IPS-20b (cell line): ENCODE measurements around the gene HACD4.

Source experiments
- H3K27ac ChIP-seq: one replicate; pipeline ENCODE4 v1.5.1; 2013; ENCODE audit warnings: low read length
- H3K27me3 ChIP-seq: 2 replicates; pipeline ENCODE4 v1.6.1; 2013; ENCODE audit warnings: mild to moderate bottlenecking, low read length, inconsistent platforms; ENCODE audit not compliant: insufficient read depth
- H3K36me3 ChIP-seq: 2 replicates; pipeline ENCODE4 v1.6.1; 2013; ENCODE audit warnings: low read depth, mild to moderate bottlenecking, inconsistent platforms, low read length, moderate library complexity; ENCODE audit not compliant: insufficient read depth
- H3K4me1 ChIP-seq: 2 replicates; pipeline ENCODE4 v1.6.1; 2013; ENCODE audit warnings: mild to moderate bottlenecking, control low read depth, inconsistent platforms, low read length, moderate library complexity; ENCODE audit not compliant: insufficient read depth
- H3K4me3 ChIP-seq: 2 replicates; pipeline ENCODE4 v1.5.1; 2013; ENCODE audit warnings: mild to moderate bottlenecking, low read length, inconsistent platforms
- H3K9ac ChIP-seq: 2 replicates; pipeline ENCODE4 v1.6.1; 2013; ENCODE audit warnings: low read depth, mild to moderate bottlenecking, inconsistent platforms, low read length, moderate library complexity
- H3K9me3 ChIP-seq: 2 replicates; pipeline ENCODE4 v1.6.1; 2013; ENCODE audit warnings: mild to moderate bottlenecking, low read depth, low read length, inconsistent platforms; ENCODE audit not compliant: insufficient read depth

The HACD4 gene

GRCh38 chr9:21042466-21042865 is 11.0 kb upstream of the HACD4 start:
- Histone ChIP-seq H3K9me3 (no peaks in the 10 kb centered on the region; the same call in 1 of the 2 replicates), H3K4me1 (no peaks in the 10 kb centered on the region; the same call in 1 of the 2 replicates), H3K4me3 (no peak overlapping the region), H3K27ac (no peak overlapping the region), H3K9ac (no peak overlapping the region), H3K27me3 (no peaks in the 10 kb centered on the region), H3K36me3 (no peaks in the 10 kb centered on the region)

- Histone ChIP-seq H3K4me1 (no peaks in the 10 kb centered on the region; the same call in 1 of the 2 replicates), H3K27me3 (no peaks in the 10 kb centered on the region), H3K27ac (no peak overlapping the region), H3K4me3 (no peak overlapping the region), H3K9ac (no peak overlapping the region), H3K36me3 (no peaks in the 10 kb centered on the region), H3K9me3 (no peaks in the 10 kb centered on the region; the same call in 1 of the 2 replicates)
Measured at GRCh38 chr9:21039302-21039701, 7.9 kb upstream of the HACD4 start.

GRCh38 chr9:21037278-21037677 is 5.8 kb upstream of the HACD4 start:
- H3K27ac ChIP-seq = no peak overlapping the region
- no peaks in the 10 kb centered on the region for H3K36me3 ChIP-seq

GRCh38 chr9:21031808-21032183 is 356 bp upstream of the HACD4 start:
- peak overlapping the region; percentile 66; the same call in 1 of the 2 replicates for H3K9ac ChIP-seq
- H3K27ac ChIP-seq = no peak overlapping the region
- H3K27me3 ChIP-seq = peaks cover 18% of the 10 kb centered on the region; the same call in 1 of the 2 replicates
- peaks cover 5% of the 10 kb centered on the region; the same call in 1 of the 2 replicates for H3K4me1 ChIP-seq
- H3K9me3 ChIP-seq = no peaks in the 10 kb centered on the region
- no peaks in the 10 kb centered on the region for H3K36me3 ChIP-seq
- H3K4me3 ChIP-seq = peak overlapping the region; percentile 66; the same call in 1 of the 2 replicates

More at GRCh38 chr9:21037278-21037677, 5.8 kb upstream of the HACD4 start:
- no peaks in the 10 kb centered on the region; the same call in 1 of the 2 replicates for H3K4me1 ChIP-seq
- no peak overlapping the region for H3K4me3 ChIP-seq
- H3K9ac ChIP-seq = no peak overlapping the region
- no peaks in the 10 kb centered on the region; the same call in 1 of the 2 replicates for H3K9me3 ChIP-seq
- peaks cover 13% of the 10 kb centered on the region; the same call in 1 of the 2 replicates for H3K27me3 ChIP-seq

- Histone ChIP-seq H3K27ac (no peak overlapping the region), H3K4me3 (peak overlapping the region; percentile 66), H3K36me3 (no peaks in the 10 kb centered on the region), H3K4me1 (peaks cover 5% of the 10 kb centered on the region; the same call in 1 of the 2 replicates), H3K27me3 (peaks cover 18% of the 10 kb centered on the region; the same call in 1 of the 2 replicates), H3K9ac (peak overlapping the region; percentile 66; the same call in 1 of the 2 replicates), H3K9me3 (no peaks in the 10 kb centered on the region)
Measured at GRCh38 chr9:21030389-21031035, 928 bp downstream of the HACD4 start.

GRCh38 chr9:21029661-21030060 is 1.8 kb downstream of the HACD4 start:
- Histone ChIP-seq H3K27me3 (peaks cover 18% of the 10 kb centered on the region; the same call in 1 of the 2 replicates), H3K9me3 (no peaks in the 10 kb centered on the region), H3K9ac (no peak overlapping the region), H3K4me1 (peaks cover 5% of the 10 kb centered on the region; the same call in 1 of the 2 replicates), H3K36me3 (no peaks in the 10 kb centered on the region), H3K4me3 (no peak overlapping the region), H3K27ac (no peak overlapping the region)

- no peak overlapping the region for H3K4me3 ChIP-seq
- no peak overlapping the region for H3K27ac ChIP-seq
- H3K9me3 ChIP-seq = no peaks in the 10 kb centered on the region
- H3K9ac ChIP-seq = no peak overlapping the region
- H3K36me3 ChIP-seq = no peaks in the 10 kb centered on the region
- peaks cover 17% of the 10 kb centered on the region; the same call in 1 of the 2 replicates for H3K27me3 ChIP-seq
- H3K4me1 ChIP-seq = peaks cover 5% of the 10 kb centered on the region; the same call in 1 of the 2 replicates
Measured at GRCh38 chr9:21028466-21028865, 3.0 kb downstream of the HACD4 start.

GRCh38 chr9:21027295-21027694 is 4.1 kb downstream of the HACD4 start:
- Histone ChIP-seq H3K27me3 (peaks cover 6% of the 10 kb centered on the region; the same call in 1 of the 2 replicates), H3K36me3 (no peaks in the 10 kb centered on the region), H3K4me3 (no peak overlapping the region), H3K9me3 (no peaks in the 10 kb centered on the region), H3K4me1 (peaks cover 5% of the 10 kb centered on the region; the same call in 1 of the 2 replicates), H3K9ac (no peak overlapping the region), H3K27ac (no peak overlapping the region)

- H3K27me3 ChIP-seq = no peaks in the 10 kb centered on the region
- no peak overlapping the region for H3K27ac ChIP-seq
- no peak overlapping the region for H3K9ac ChIP-seq
- H3K4me1 ChIP-seq = 0 out of 2 replicates have a peak, but pooled peaks cover 2% of the 10 kb centered on the region
- H3K9me3 ChIP-seq = no peaks in the 10 kb centered on the region
- no peak overlapping the region for H3K4me3 ChIP-seq
- H3K36me3 ChIP-seq = no peaks in the 10 kb centered on the region
Measured at GRCh38 chr9:21023861-21024260, 7.6 kb downstream of the HACD4 start.

GRCh38 chr9:21018177-21018576 is 13.3 kb downstream of the HACD4 start:
- Histone ChIP-seq H3K4me1 (peaks cover 24% of the 10 kb centered on the region), H3K9ac (no peak overlapping the region), H3K4me3 (no peak overlapping the region), H3K27ac (no peak overlapping the region), H3K36me3 (no peaks in the 10 kb centered on the region), H3K9me3 (no peaks in the 10 kb centered on the region), H3K27me3 (no peaks in the 10 kb centered on the region)

GRCh38 chr9:21016701-21017491 is 14.5 kb downstream of the HACD4 start:
- peaks cover 24% of the 10 kb centered on the region for H3K4me1 ChIP-seq
- H3K9ac ChIP-seq = no peak overlapping the region
- H3K27me3 ChIP-seq = no peaks in the 10 kb centered on the region
- H3K27ac ChIP-seq = no peak overlapping the region
- H3K4me3 ChIP-seq = no peak overlapping the region
- H3K36me3 ChIP-seq = no peaks in the 10 kb centered on the region
- H3K9me3 ChIP-seq = no peaks in the 10 kb centered on the region
